Brain microvascular endothelial cell (primary cell): ENCODE results near the gene RRAS.

ENCODE experiments used
- DNase-seq: peaks from one replicate; pipeline ENCODE4 v3.0.0-alpha.2; 2020
- H3K27ac ChIP-seq: fragments of 250-450 bp; sonication (Bioruptor Pico); 2 replicates; pipeline ENCODE4 v1.5.1; 2020; ENCODE audit warnings: mild to moderate bottlenecking, moderate library complexity
- H3K27me3 ChIP-seq: fragments of 250-450 bp; sonication (Bioruptor Pico); replicated peaks from 2 replicates; pipeline ENCODE4 v1.5.1; 2020; ENCODE audit warnings: mild to moderate bottlenecking
- H3K36me3 ChIP-seq: fragments of 250-450 bp; sonication (Bioruptor Pico); replicated peaks from 2 replicates; pipeline ENCODE4 v1.5.1; 2020; ENCODE audit warnings: mild to moderate bottlenecking
- H3K4me3 ChIP-seq: 2 replicates; pipeline ENCODE4 v1.5.1; 2011; ENCODE audit warnings: low read depth, mild to moderate bottlenecking, control low read depth, low read length, moderate library complexity
- in situ Hi-C: cut with HindIII; loops from 2 replicates; pipeline ENCODE4 v1.10.0; 2017; ENCODE audit warnings: low sequenced_read_pairs, low pct_ligation_motif_present
- TF ChIP-seq, protein P1 (sequence below): IDR thresholded peaks from 2 replicates; pipeline ENCODE4 v1.5.1; 2011; ENCODE audit warnings: low read depth, mild to moderate bottlenecking, moderate library complexity, low read length, control low read depth, inconsistent platforms; ENCODE audit errors: missing control alignments

The RRAS gene

DNA sequence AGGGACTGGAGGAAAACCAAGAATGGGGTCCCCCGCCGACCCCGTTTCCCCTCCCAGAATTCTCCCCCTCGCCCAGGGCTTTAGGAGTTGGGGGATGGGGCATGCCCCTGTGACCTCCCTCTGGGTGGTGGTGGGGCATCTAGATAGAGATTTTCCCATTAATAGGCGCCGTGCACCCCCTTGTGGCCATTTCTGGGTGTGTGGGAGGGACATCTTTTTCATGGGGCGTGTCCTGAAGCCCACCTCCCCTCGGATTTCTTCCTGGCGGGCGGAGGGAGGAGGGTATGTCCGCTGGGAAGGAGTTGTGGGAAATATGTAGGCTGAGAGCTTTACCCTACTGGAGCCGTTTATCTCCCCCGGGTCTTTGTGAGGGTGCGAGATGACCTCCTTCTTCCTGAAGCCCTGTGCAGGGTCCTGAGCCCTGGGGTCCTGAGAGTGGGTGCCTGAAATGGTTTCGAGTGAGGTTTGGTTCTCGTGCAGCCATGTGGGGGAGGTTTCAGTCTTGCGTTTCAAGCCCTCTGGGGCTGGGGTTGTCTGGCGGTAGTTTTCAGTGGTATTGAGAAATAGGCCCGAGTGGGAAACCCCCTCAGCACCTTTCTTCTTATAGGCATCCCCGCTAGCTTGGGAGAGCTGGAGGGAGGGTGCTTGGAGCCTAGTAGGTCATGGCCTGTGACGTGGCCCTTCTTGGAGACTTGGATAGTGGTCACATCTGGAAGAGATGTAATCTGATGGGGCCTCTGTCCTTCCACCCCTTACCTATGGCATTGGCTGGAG, 38.1 kb upstream of the RRAS start:
- peak overlapping the region; percentile 97 for H3K4me3 ChIP-seq
- peaks cover 19% of the 10 kb centered on the region for H3K36me3 ChIP-seq
- no peaks in the 10 kb centered on the region for H3K27me3 ChIP-seq
- peak; percentile 54 for DNase-seq
- TF ChIP-seq, protein P1, sequence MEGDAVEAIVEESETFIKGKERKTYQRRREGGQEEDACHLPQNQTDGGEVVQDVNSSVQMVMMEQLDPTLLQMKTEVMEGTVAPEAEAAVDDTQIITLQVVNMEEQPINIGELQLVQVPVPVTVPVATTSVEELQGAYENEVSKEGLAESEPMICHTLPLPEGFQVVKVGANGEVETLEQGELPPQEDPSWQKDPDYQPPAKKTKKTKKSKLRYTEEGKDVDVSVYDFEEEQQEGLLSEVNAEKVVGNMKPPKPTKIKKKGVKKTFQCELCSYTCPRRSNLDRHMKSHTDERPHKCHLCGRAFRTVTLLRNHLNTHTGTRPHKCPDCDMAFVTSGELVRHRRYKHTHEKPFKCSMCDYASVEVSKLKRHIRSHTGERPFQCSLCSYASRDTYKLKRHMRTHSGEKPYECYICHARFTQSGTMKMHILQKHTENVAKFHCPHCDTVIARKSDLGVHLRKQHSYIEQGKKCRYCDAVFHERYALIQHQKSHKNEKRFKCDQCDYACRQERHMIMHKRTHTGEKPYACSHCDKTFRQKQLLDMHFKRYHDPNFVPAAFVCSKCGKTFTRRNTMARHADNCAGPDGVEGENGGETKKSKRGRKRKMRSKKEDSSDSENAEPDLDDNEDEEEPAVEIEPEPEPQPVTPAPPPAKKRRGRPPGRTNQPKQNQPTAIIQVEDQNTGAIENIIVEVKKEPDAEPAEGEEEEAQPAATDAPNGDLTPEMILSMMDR = peak; percentile 78
- peak overlapping the region; percentile 85 for H3K27ac ChIP-seq
- in situ Hi-C loops = no loop called here

DNA sequence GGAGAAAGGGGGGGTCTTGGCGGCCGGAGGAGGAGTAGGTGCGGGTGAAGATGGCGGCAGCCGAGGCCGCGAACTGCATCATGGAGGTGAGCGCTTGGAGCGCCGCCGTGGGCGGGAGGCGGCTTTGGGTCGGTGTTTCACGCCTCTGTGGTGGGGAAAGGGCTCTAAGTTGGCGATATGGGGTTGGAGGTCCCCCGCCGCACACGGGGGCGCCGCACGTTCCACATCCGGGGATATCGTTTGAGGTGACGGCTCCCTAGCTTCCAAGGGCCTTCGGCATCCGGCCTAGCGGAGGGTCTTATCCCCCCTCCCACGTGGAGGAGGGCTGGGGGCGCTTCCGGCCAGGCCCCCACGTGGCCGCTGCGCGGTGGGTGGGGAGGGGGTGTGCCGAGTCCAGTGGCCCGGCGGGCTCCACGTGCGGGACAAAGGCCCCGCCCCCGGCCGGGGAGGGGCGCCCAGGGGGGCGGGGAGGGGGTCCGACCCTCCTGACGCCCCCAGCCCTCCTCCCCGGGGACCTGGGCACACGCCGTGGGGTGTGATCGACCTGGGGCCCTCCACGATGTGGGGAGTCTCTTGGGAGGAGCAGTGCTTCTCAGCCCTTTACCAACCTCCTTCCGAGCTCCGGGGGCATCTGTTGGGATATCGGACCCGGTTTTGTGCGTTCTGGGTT, 37.4 kb upstream of the RRAS start, which contains the start of gene PRMT1:
PRMT1 (plus strand) TSS at position 41 of the 670 bp plus-strand sequence; CDS start at position 51, 10 bp downstream.
- peak within 1 kb of the TSS; percentile 98 for H3K27ac ChIP-seq
- DNase-seq = no peak
- peaks cover 13% of the 10 kb centered on the region for H3K36me3 ChIP-seq
- in situ Hi-C loops = no loop called here
- peak within 1 kb of the TSS; percentile 97 for H3K4me3 ChIP-seq
- TF ChIP-seq, protein P1 = no peak
- no peaks in the 10 kb centered on the region for H3K27me3 ChIP-seq

- peak overlapping the region; percentile 97 for H3K4me3 ChIP-seq
- peak; percentile 100 for DNase-seq
- in situ Hi-C loops = no loop called here
Measured at GRCh38 chr19:49676784-49677230, 36.9 kb upstream of the RRAS start.

GRCh38 chr19:49676136-49676783, 36.3 kb upstream of the RRAS start:
- TF ChIP-seq, protein P1 = no peak
- H3K4me3 ChIP-seq = peak overlapping the region; percentile 51
- peak; percentile 85 for DNase-seq
- no peaks in the 10 kb centered on the region for H3K27me3 ChIP-seq
- in situ Hi-C loops = no loop called here
- H3K27ac ChIP-seq = peak overlapping the region; percentile 98
- H3K36me3 ChIP-seq = peaks cover 4% of the 10 kb centered on the region

More at GRCh38 chr19:49676784-49677230, 36.9 kb upstream of the RRAS start:
- peak overlapping the region; percentile 98 for H3K27ac ChIP-seq
- no peaks in the 10 kb centered on the region for H3K27me3 ChIP-seq
- peaks cover 8% of the 10 kb centered on the region for H3K36me3 ChIP-seq
- TF ChIP-seq, protein P1 = no peak

DNA sequence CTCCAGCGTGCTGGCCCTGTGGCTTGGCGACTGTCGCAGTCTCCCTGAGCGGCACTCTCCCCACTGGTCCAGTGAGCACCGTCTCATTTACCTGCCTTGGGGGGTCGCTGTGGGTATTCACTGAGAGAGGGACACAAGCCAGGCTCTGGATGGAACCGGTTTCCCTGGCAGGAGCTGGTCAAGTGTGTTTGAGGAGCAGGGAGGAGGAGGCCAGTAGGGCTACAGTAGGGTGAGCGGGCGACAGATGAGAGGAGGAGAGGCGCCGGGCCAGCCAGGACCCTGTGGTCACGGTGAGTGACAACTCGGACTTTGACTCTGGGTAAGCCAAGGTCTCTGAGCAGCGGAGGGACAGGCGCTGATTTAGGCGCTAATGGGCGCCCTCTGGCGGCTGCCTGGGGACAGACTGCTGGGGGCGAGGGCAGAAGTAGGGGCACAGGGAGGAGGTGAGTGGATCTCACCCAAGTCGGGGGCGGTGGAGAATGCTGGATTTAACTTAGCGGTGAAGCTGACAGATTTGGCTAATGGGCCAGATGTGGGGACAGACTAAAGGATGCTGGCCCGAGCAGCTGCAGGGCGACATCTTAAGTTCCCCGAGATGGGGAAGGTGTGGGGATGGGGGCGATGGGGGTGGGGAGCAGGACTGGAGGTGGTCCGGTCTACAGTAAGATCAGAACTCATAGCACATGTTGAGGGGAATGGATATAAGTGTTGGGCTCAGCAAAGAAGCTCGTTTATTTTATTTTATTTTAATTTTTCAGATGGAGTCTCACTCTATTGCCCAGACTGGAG, 32.4 kb upstream of the RRAS start:
- in situ Hi-C loops = no loop called here
- no peaks in the 10 kb centered on the region for H3K36me3 ChIP-seq
- DNase-seq = peak; percentile 52
- H3K4me3 ChIP-seq = peak overlapping the region; percentile 32
- no peaks in the 10 kb centered on the region for H3K27me3 ChIP-seq
- no peak overlapping the region for H3K27ac ChIP-seq
- TF ChIP-seq, protein P1 = peak; percentile 98
